HepG2 (cell line): Measurements from ENCODE around the gene NBEA.

Experiments
- EZH2 ChIP-seq: conservative IDR thresholded peaks from 2 replicates; pipeline ENCODE4 v1.6.1; 2012; ENCODE audit warnings: mild to moderate bottlenecking, low read depth, low read length, moderate library complexity
- ISX ChIP-seq: sonication (generic); formaldehyde crosslinking; conservative IDR thresholded peaks from 2 replicates; pipeline ENCODE4 v1.5.0; 2020; ENCODE audit warnings: missing genetic modification reagents
- MYC ChIP-seq: sonication (generic); formaldehyde crosslinking; IDR thresholded peaks from 2 replicates; pipeline ENCODE4 v1.9.0; 2021; ENCODE audit warnings: missing genetic modification reagents, borderline replicate concordance
- POLR2A ChIP-seq, 2 experiments: IDR thresholded peaks; 2 replicates each; pipeline ENCODE4 v1.6.1; 2011; ENCODE audit warnings: low read depth in 2 of 2, low read length in 2 of 2, mild to moderate bottlenecking in 1 of 2, moderate library complexity in 1 of 2; ENCODE audit not compliant: insufficient read depth in 1 of 2
- ZBTB1 ChIP-seq: sonication (generic); formaldehyde crosslinking; IDR thresholded peaks from 2 replicates; pipeline ENCODE4 v1.4.0; 2020; ENCODE audit warnings: missing genetic modification reagents, borderline replicate concordance
- ZNF501 ChIP-seq: sonication (generic); formaldehyde crosslinking; IDR thresholded peaks from 2 replicates; pipeline ENCODE4 v1.5.1; 2020; ENCODE audit warnings: mild to moderate bottlenecking, moderate library complexity, missing genetic modification reagents
- ZNF850 ChIP-seq: sonication (generic); formaldehyde crosslinking; conservative IDR thresholded peaks from 2 replicates; pipeline ENCODE4 v1.9.0; 2021; ENCODE audit warnings: mild to moderate bottlenecking, missing genetic modification reagents
- TF ChIP-seq, protein P1 (sequence below): sonication (generic); formaldehyde crosslinking; IDR thresholded peaks from 2 replicates; pipeline ENCODE4 v1.4.0; 2020; ENCODE audit warnings: missing genetic modification reagents, mild to moderate bottlenecking, borderline replicate concordance
- TF ChIP-seq, protein P2 (sequence below): sonication (generic); formaldehyde crosslinking; IDR thresholded peaks from 2 replicates; pipeline ENCODE4 v1.5.0; 2020; ENCODE audit warnings: mild to moderate bottlenecking, missing genetic modification reagents, moderate library complexity
- TF ChIP-seq, protein P3 (sequence below): sonication (generic); formaldehyde crosslinking; IDR thresholded peaks from 2 replicates; pipeline ENCODE4 v1.4.0; 2020; ENCODE audit warnings: missing genetic modification reagents
- TF ChIP-seq, protein P4 (sequence below): IDR thresholded peaks from 2 replicates; pipeline ENCODE4 v1.6.1; 2016; ENCODE audit warnings: low read depth, control low read depth

DNA sequence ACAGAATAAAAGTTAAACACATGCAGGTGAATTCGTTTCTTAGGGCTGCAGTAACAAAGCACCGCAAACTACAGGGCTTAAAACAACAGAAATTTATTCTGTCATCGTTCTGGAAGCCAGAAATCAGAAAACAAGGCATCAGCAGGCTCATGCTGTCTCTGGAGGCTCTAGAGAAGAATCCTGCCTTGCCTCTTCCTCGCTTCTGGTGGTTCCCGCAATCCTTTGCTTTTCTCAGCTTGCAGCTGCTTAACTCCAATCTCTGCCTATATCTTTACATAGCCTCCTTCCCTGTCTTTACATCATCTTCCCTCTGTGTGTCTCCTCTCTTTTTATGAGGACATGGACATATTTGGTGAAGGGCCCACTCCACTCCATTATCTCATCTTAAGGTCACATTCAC, 6.2 kb upstream of the NBEA start:
- TF ChIP-seq, protein P1, sequence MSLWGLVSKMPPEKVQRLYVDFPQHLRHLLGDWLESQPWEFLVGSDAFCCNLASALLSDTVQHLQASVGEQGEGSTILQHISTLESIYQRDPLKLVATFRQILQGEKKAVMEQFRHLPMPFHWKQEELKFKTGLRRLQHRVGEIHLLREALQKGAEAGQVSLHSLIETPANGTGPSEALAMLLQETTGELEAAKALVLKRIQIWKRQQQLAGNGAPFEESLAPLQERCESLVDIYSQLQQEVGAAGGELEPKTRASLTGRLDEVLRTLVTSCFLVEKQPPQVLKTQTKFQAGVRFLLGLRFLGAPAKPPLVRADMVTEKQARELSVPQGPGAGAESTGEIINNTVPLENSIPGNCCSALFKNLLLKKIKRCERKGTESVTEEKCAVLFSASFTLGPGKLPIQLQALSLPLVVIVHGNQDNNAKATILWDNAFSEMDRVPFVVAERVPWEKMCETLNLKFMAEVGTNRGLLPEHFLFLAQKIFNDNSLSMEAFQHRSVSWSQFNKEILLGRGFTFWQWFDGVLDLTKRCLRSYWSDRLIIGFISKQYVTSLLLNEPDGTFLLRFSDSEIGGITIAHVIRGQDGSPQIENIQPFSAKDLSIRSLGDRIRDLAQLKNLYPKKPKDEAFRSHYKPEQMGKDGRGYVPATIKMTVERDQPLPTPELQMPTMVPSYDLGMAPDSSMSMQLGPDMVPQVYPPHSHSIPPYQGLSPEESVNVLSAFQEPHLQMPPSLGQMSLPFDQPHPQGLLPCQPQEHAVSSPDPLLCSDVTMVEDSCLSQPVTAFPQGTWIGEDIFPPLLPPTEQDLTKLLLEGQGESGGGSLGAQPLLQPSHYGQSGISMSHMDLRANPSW: no peak
- TF ChIP-seq, protein P2, sequence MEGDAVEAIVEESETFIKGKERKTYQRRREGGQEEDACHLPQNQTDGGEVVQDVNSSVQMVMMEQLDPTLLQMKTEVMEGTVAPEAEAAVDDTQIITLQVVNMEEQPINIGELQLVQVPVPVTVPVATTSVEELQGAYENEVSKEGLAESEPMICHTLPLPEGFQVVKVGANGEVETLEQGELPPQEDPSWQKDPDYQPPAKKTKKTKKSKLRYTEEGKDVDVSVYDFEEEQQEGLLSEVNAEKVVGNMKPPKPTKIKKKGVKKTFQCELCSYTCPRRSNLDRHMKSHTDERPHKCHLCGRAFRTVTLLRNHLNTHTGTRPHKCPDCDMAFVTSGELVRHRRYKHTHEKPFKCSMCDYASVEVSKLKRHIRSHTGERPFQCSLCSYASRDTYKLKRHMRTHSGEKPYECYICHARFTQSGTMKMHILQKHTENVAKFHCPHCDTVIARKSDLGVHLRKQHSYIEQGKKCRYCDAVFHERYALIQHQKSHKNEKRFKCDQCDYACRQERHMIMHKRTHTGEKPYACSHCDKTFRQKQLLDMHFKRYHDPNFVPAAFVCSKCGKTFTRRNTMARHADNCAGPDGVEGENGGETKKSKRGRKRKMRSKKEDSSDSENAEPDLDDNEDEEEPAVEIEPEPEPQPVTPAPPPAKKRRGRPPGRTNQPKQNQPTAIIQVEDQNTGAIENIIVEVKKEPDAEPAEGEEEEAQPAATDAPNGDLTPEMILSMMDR (CRISPR knock-in tag): no peak
- TF ChIP-seq, protein P3, sequence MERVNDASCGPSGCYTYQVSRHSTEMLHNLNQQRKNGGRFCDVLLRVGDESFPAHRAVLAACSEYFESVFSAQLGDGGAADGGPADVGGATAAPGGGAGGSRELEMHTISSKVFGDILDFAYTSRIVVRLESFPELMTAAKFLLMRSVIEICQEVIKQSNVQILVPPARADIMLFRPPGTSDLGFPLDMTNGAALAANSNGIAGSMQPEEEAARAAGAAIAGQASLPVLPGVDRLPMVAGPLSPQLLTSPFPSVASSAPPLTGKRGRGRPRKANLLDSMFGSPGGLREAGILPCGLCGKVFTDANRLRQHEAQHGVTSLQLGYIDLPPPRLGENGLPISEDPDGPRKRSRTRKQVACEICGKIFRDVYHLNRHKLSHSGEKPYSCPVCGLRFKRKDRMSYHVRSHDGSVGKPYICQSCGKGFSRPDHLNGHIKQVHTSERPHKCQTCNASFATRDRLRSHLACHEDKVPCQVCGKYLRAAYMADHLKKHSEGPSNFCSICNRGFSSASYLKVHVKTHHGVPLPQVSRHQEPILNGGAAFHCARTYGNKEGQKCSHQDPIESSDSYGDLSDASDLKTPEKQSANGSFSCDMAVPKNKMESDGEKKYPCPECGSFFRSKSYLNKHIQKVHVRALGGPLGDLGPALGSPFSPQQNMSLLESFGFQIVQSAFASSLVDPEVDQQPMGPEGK: no peak
- TF ChIP-seq MYC (CRISPR knock-in tag) (no peak), EZH2 (no peak), POLR2A (IDR thresholded peaks at IDR 0.05; ENCODE audit: insufficient read depth in 1 of 2, low read depth in 2 of 2, low read length in 2 of 2) (no peak), ZNF850 (CRISPR knock-in tag) (no peak), ISX (no peak), ZNF501 (CRISPR knock-in tag) (no peak), ZBTB1 (CRISPR knock-in tag) (no peak)
- TF ChIP-seq, protein P4, sequence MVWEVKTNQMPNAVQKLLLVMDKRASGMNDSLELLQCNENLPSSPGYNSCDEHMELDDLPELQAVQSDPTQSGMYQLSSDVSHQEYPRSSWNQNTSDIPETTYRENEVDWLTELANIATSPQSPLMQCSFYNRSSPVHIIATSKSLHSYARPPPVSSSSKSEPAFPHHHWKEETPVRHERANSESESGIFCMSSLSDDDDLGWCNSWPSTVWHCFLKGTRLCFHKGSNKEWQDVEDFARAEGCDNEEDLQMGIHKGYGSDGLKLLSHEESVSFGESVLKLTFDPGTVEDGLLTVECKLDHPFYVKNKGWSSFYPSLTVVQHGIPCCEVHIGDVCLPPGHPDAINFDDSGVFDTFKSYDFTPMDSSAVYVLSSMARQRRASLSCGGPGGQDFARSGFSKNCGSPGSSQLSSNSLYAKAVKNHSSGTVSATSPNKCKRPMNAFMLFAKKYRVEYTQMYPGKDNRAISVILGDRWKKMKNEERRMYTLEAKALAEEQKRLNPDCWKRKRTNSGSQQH (CRISPR knock-in tag): no peak
